ENCODE measurements around the gene PROSER2.
"Not testable (repeated sequence)": the region's sequence is repeated elsewhere in the genome, so short reads cannot be mapped to it uniquely, and the experiment has no call there.

PROSER2 gene

GRCh38 chr10:11835061-11835460 lies 11.9 kb downstream of the PROSER2 start:
- DNase-seq (ENCODE audit: low read depth in 2 of 2) = no peak

- DNase-seq (ENCODE audit: low read depth in 2 of 2) = no peak
These were observed 12.5 kb downstream of the PROSER2 start for GRCh38 chr10:11835704-11836103.

GRCh38 chr10:11837372-11838161 lies 14.4 kb downstream of the PROSER2 start:
- DNase-seq (ENCODE audit: low read depth in 2 of 2) = no peak

DNA sequence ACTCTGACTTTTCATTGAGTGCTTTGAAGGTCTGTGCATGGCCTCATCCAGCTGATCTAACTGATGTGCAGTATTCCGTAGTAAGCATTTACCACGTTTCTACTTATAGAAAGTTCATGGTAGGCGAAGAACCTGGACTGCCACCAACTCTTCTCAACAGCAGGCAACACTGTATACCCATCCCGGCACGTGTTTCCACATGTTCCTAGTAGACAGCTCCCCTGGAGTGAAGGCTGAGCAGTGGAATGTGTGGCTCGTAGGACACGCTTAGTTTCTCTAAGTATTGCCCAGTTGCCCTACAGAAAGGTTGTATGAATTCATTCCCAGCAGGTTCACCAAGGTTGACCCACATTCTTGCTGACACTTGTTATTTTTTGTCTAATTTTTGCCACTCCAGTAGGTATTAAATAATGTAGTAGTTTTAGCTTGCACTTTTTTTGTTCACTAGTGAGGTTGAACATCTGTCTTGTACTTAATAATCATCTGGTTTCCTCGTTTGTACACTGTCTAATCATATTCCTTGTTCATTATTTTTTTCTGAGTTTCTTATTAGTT lies 15.2 kb downstream of the PROSER2 start:
- DNase-seq (ENCODE audit: low read depth in 2 of 2) = no peak

GRCh38 chr10:11841375-11841774 lies 18.2 kb downstream of the PROSER2 start:
- DNase-seq (ENCODE audit: low read depth in 2 of 2) = no peak

DNA sequence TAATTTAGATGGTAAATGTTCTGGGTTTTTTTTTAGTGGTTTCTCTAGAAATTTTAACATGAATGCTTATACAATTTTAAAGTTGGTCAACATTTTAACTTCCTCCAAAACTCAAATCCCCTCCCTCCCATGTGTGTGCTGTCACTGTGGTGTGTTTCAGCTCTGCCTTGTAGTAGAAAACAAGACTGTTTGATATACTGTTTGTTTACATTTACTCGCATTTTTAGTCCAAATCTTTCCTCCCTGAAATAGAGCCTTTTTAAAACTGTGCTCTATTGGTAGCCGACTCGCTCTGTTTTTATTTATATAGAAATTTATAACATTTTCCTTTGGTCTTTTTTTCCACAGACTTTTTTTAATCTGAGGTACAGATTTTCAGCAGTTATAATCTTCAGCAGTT lies 19.3 kb downstream of the PROSER2 start:
- DNase-seq (ENCODE audit: low read depth in 2 of 2) = no peak

- DNase-seq (ENCODE audit: low read depth in 2 of 2) = no peak
These were observed 22.0 kb downstream of the PROSER2 start for GRCh38 chr10:11845113-11845512.

DNA sequence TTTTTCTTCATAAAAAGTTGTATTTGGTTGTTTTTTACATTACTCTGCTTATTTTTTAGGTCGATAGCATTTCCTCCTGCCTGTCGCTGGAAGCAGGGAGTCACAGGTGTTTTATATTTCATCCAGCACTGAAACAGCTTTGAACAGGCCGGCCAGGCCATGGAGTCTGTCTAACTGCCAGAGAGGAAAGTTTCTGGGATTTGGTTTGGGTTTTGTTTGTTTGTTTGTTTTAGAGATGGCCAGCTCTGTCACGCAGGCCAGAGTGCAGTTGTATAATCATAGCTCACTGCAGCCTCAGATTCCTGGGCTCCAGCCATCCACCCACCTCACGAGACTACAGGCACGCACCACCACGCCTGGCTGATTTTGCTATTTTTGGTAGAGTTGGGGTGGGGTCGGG lies 23.4 kb downstream of the PROSER2 start:
- no peak for DNase-seq (ENCODE audit: low read depth in 2 of 2)

DNA sequence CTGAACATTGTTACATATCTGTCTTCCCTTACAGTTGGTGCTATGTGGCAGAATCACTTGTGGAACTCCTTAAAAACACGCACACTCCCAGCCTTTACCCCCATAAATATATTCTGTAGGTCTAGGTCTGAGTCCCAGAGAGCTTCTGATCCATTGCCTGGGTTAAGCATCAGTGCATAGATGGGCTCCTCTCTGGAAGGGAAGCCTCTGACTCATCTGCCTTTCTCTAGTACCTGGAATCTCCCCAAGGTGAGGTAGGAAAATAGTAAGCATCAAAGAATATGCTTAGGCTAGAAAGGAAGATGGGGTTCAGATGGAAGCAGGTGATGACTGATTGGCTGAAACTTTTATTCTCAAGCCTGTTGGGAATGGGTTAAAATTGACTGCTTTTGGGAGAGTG lies 26.1 kb downstream of the PROSER2 start:
- DNase-seq (ENCODE audit: low read depth in 2 of 2) = no peak

GRCh38 chr10:11849911-11850310 lies 26.8 kb downstream of the PROSER2 start:
- DNase-seq (ENCODE audit: low read depth in 2 of 2) = no peak

DNA sequence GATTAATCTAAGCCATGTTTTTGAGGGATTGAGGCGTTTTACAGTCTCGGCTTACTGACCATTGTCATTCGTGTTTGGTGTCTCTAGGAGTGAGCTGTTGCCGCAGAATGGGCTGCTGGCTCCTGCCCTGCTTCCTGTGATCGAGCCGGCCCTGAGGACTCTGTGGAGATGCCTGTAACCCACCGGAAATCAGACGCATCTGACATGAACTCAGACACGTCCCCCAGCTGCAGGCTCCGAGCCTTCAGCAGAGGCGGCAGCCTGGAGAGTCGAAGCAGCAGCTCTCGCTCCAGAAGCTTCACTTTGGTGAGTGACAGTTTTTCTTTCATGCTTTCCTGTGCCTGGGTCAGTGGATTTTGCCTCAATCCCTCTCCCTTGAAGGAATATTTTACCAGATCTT lies 28.8 kb downstream of the PROSER2 start:
- DNase-seq (ENCODE audit: low read depth in 2 of 2) = no peak

- not testable (repeated sequence) for DNase-seq (ENCODE audit: low read depth in 2 of 2)
These were observed 29.5 kb downstream of the PROSER2 start for GRCh38 chr10:11852637-11853036.

DNA sequence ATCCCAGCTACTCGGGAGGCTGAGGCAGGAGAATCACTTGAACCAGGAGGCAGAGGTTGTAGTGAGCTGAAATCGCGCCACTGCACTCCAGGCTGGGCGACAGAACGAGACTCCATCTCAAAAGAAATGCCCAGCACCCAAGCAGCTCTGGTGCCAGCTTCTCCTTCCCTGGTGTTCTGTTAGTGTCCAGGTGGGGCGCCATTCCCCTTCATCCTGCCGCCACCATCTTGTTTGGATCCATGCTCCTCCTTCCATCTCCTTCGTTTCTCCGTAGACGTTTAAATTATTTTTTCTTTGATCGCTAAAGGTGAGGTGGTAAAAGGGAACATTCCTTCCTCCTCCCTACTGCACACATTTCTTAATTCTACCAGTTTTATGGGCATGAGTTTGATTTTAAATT lies 30.3 kb downstream of the PROSER2 start:
- DNase-seq (ENCODE audit: low read depth in 2 of 2) = no peak

- no peak for DNase-seq (ENCODE audit: low read depth in 2 of 2)
These were observed 31.1 kb downstream of the PROSER2 start for GRCh38 chr10:11854301-11854700.

- no peak for DNase-seq (ENCODE audit: low read depth in 2 of 2)
These were observed 32.9 kb downstream of the PROSER2 start for GRCh38 chr10:11856089-11856488.

DNA sequence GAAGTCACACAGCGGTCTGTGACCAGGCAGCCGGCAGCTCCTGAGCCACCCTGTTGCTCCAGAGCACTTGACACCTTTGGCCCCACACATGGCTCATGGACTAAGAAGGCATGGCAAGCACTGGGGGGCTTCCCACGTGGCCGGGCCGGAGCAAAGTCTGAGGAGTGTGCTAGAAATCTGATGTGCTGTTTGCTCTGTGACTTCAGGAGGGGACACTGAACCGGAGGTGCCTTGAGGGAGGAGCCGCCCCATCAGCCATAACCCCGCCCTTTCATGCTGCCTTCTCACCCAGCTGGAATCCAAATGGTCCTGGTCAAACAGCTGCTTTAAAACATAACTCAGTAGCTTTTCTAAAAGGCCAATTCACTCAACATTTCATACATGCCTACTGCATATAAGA lies 33.5 kb downstream of the PROSER2 start:
- no peak for DNase-seq (ENCODE audit: low read depth in 2 of 2)

DNA sequence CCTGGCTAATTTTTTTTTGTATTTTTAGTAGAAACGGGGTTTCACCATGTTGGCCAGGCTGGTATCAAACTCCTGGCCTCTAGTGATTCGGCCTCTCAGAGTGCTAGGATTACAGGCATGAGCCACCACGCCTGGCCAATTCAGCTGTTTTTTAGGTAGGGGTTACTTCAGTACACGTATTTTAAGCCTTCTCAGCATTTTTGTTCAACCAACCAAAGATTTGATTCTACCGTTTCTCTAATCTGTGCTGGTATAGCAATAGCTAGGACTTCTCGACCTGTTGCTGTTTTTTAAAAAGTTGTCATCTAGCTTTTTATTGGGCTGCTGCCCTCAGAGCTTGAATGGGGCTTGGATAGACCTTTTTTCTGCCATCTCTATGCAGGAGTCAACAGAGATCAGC lies 34.9 kb downstream of the PROSER2 start:
- DNase-seq (ENCODE audit: low read depth in 2 of 2) = no peak

DNA sequence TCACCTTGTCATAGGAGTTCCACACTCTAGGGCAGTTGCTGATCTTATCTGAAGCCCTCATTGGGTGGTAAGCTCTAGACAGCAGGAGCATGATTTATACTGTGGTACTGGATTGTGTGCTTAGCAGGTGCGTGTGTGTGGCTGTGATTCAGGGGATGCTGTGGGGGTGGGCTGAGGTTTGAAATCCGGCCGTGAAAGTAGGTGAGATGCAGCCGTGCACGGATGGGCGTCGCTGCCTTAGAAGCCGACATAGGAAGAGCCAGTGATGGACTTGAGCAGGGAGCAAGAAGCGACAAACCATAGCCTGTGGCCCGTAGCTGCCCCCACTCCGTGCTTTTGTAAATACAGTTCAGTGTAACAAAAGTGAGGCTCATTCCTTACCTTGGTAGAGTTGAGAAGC lies 38.2 kb downstream of the PROSER2 start:
- no peak for DNase-seq (ENCODE audit: low read depth in 2 of 2)

GRCh38 chr10:11861811-11862428 lies 38.8 kb downstream of the PROSER2 start:
- no peak for DNase-seq (ENCODE audit: low read depth in 2 of 2)

GRCh38 chr10:11863353-11864109 lies 40.4 kb downstream of the PROSER2 start:
- DNase-seq (ENCODE audit: low read depth in 2 of 2) = peak in 1 of 2 donors; percentile 11

- no peak for DNase-seq (ENCODE audit: low read depth in 2 of 2)
These were observed 41.6 kb downstream of the PROSER2 start for GRCh38 chr10:11864727-11865126.

GRCh38 chr10:11865561-11865960 lies 42.4 kb downstream of the PROSER2 start:
- DNase-seq (ENCODE audit: low read depth in 2 of 2) = no peak
